HG03558 (cell line): ENCODE results near the gene SFN.
"Not testable (repeated sequence)": the region's sequence is repeated elsewhere in the genome, so short reads cannot be mapped to it uniquely, and the experiment has no call there.

ENCODE experiments used
- ATAC-seq: cut with Tn5 transposase; IDR thresholded peaks from one replicate; pipeline ENCODE4 v1.9.1; 2021; ENCODE audit warnings: moderate number of reproducible peaks; ENCODE audit not compliant: unreplicated experiment; ENCODE audit errors: extremely low read depth

Gene SFN

GRCh38 chr1:26838474-26839338 lies 24.2 kb upstream of the SFN start:
- peak; percentile 81 for ATAC-seq

DNA sequence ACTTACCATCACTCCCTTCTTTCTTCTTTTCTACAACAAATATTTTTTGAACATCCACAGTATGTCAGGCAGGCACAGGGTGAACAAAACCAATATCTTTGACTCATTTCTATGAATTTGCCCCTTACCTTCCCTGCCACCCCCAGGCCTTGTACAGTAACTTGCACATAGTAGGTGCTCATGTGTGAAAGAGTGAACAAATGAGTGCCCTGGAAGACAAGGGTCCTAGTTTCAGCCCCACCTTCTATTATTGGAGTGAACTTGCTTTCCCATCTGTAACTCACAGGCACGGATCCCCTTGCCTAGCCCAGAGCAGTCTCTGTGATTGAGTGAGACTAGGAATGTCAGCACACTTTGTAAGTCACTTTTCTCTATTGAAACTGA lies 23.6 kb upstream of the SFN start:
- ATAC-seq: no peak

GRCh38 chr1:26839779-26840178 lies 23.2 kb upstream of the SFN start:
- no peak for ATAC-seq

- no peak for ATAC-seq
Observed at GRCh38 chr1:26844424-26845196, 18.3 kb upstream of the SFN start.

GRCh38 chr1:26847826-26848225 lies 15.1 kb upstream of the SFN start:
- not testable (repeated sequence) for ATAC-seq

- ATAC-seq: no peak
Observed at GRCh38 chr1:26848499-26848898, 14.4 kb upstream of the SFN start.

DNA sequence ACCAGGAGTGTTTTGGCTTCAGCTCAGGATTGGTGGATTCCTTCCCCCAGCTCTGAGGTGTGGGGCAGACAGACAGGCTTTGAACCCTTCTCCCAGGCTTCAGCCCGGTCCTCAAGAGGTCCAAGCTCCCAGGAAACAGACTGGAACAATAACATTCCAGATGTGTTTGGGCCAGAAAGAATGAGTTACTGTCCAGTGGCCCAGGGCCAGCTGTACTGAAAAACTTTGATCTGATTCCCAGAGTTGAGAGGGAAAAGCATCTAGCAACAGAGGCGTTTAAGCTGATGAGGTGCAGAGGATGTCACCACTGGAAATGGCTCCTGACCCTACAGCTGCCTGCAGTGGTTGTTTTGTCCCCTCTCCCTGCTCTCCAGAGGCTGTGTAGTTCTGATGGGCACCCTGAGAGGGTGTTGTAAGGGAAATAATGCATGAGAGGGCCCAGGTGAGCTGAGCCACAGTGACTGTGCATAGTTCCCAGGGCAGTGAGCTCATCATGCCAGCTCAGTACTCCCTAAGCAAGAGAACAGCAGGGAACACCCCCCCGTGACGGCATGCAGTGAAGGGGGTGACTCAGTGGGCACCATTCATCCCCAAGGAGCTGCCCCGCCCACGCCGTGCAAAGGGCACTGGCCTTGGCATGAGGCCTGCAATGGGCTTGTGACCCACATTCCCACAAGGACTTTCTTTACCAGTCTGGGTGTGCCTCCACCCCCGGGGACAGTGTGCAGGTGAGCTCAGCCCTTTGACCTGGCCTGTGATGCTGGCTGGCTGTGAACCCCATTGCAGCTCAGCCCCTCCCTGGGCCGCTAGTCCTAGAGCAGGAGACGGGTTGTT lies 13.8 kb upstream of the SFN start:
- no peak for ATAC-seq

GRCh38 chr1:26851106-26851684 lies 11.8 kb upstream of the SFN start:
- ATAC-seq: no peak

DNA sequence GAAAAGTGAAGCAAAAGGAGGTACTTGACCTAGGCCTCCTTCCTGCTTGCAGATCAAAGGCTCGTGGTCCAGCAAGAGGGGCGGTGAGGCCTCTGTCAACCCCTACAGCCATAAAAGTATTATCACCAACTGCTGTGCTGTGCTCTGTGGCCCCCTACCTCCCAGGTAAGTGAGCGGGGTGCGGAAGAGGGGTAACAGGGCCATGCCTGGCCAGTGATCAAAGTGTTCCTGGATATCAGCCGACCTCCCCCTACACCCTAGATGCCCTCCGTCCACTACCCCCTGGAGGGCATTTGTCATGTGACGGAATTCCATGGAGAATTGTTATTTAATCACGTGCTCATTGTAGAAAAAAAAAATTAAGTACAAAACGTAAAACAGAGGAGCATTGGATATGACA lies 10.2 kb upstream of the SFN start:
- no peak for ATAC-seq

GRCh38 chr1:26853156-26853555 lies 9.8 kb upstream of the SFN start:
- no peak for ATAC-seq

DNA sequence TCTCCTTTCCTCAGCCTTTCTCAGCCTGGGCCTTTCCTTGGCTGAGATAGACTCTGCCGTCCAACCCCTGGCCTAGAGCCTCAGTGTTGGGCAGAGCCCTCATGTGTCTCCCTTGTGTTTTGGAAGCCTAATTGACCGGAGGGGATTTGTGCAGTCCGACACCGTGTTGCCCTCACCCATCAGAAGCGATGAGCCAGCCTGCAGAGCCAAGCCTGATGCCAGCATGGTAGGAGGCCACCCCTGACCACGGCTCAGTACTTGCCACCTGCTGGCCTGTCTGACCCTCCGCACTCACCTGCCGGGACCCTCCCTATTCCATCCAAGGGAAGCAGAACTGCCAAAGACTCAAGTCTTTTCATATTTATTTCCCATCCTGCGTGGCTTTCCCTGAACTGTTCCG lies 9.3 kb upstream of the SFN start:
- no peak for ATAC-seq

DNA sequence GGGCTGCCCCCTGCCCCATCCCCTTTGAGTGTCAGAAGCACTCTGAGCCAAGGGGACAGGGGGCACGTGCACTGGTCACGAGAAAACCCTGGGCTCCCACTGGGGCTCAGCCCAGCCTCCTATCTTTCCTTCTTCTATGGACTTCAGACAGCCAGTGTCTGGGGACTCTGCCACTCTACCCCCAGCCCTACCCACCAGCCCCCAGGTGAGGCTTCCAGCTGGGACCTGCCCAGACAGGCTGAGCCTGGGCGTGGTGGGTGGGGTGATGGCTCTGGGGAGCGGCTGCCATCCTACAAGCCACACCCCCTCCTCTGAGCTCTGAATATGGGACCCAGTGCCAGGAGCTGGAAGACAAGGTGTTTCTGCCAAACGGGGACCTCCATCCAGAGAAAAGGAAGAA lies 8.0 kb upstream of the SFN start:
- no peak for ATAC-seq

- ATAC-seq: no peak
Observed at GRCh38 chr1:26855636-26856035, 7.3 kb upstream of the SFN start.

GRCh38 chr1:26856181-26856580 lies 6.8 kb upstream of the SFN start:
- ATAC-seq: no peak

GRCh38 chr1:26856604-26857469 lies 6.1 kb upstream of the SFN start:
- ATAC-seq: no peak

DNA sequence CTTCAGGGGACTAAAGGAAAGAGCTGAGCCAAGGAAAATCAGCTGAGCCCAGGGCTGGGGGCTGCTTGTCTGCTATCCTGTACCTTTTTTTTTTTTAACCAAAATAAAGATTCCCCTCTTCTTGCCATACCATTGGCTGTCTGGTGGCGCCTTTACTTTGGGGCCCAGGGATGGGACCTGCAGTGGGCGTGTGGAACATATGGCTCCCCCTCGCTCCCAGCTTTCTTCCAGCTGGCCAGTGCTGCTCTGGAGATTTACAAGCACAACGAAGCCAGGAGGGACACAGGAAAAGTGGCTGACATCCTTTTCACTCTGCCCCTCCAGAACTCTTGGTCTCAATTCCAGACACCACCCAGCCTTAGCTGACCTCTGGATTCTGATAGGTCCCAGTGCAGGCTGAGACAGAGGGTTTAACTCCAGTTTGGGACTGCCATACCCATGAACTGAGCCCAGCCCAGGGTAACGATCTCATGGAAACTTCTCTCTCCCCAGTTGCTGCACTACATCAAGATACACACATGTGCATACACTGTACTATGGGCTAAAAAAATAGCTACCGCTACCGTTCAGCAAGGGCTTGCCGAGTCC lies 5.4 kb upstream of the SFN start:
- no peak for ATAC-seq

- no peak for ATAC-seq
Observed at GRCh38 chr1:26858160-26858559, 4.8 kb upstream of the SFN start.

GRCh38 chr1:26858891-26859640 lies 3.9 kb upstream of the SFN start:
- ATAC-seq: no peak
